Measurements from ENCODE around the gene USP25.

DNA sequence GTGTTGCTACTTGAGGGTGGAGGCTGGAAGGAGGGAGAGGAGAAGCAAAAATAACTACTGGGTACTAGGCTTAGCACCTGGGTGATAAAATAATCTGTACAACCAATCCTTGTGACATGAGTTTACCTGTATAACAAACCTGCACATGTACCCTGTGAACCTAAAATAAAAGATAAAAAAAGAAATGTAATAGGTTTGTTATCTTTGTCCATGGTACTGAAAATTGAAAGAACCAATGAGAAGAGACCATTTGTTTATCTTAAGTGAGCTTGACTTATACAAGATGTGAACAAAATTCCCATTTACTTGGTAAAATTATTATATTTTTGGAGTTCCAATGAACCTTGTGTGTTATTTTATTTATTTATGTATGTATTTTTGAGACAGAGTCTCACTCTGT lies 11.1 kb upstream of the USP25 start:
- TF ChIP-seq, protein P1, sequence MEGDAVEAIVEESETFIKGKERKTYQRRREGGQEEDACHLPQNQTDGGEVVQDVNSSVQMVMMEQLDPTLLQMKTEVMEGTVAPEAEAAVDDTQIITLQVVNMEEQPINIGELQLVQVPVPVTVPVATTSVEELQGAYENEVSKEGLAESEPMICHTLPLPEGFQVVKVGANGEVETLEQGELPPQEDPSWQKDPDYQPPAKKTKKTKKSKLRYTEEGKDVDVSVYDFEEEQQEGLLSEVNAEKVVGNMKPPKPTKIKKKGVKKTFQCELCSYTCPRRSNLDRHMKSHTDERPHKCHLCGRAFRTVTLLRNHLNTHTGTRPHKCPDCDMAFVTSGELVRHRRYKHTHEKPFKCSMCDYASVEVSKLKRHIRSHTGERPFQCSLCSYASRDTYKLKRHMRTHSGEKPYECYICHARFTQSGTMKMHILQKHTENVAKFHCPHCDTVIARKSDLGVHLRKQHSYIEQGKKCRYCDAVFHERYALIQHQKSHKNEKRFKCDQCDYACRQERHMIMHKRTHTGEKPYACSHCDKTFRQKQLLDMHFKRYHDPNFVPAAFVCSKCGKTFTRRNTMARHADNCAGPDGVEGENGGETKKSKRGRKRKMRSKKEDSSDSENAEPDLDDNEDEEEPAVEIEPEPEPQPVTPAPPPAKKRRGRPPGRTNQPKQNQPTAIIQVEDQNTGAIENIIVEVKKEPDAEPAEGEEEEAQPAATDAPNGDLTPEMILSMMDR (conservative IDR thresholded peaks at IDR 0.05 in 1 of 2, IDR thresholded peaks at IDR 0.05 in 1 of 2; ENCODE audit: low read depth in 1 of 2, low read length in 2 of 2): no peak
- no peak for TF ChIP-seq EZH2 (IDR thresholded peaks at IDR 0.05; ENCODE audit: low read length, missing control alignments)
